NCI-H2196 treated with DMSO at 0.1 percent for 48 hours (cell line): ENCODE data around the gene RNF146.
"Not testable (repeated sequence)": the region's sequence is repeated elsewhere in the genome, so short reads cannot be mapped to it uniquely, and the experiment has no call there.

Source experiments
- DNase-seq: peaks from one replicate; lab custom pipeline; 2025; ENCODE audit not compliant: unreplicated experiment; lab: John Stamatoyannopoulos, UW

The RNF146 gene

DNA sequence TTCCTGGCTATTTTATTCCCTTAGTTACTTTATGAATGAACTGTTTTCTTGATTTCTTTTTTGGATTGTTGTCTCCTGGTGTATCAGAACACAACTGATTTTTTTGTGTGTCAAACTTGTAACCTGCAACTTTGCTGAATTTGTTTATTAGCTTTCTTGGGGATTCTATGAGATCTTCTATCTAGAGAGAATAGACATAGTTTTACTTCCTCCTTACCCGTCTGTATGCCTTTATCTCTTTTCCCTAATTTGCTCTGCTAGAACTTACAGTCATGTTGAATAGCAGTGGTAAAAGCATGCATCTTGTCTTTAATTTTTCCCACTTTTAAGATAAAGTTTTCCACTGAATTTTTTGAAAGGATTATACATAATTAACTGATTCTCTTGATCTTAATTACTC, 13.2 kb downstream of the RNF146 start:
- no peak for DNase-seq

DNA sequence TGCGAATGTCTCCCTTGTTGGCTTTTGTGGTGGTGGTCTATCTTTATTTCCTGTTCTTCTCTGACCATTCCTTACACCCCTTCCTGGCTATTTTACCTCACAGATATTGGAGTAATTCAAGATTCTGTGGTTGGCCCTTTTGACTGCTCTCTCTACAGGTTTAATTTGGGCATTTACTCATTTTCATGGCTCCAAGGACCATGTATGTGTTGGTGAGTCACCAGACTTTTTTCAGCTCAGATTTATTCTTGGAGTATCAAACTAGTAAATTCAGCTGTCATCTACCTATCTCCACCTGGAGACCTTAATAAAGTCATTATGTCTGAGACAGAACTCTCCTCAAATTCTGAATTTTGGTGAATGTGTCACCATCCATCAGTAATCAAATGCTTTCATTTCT, 15.5 kb downstream of the RNF146 start:
- no peak for DNase-seq

DNA sequence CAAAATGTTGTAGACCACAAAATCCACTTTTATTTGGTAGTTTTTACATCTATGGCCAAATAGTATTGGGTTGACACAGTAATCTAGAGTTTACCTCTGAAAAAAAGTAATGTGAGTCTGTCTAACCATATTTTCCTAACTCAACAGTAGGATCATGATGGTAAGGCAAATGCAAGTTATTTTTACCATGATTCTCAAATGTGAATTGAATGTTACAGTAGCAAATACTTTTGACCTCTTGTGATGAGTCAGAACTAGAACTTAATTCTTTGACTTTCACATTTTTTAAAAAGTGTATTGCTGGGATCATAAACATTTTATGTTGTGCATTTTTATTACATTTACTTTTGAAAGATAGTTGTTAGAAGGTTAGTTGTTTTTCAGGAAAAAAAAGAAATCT, 22.0 kb downstream of the RNF146 start:
- DNase-seq = no peak

DNA sequence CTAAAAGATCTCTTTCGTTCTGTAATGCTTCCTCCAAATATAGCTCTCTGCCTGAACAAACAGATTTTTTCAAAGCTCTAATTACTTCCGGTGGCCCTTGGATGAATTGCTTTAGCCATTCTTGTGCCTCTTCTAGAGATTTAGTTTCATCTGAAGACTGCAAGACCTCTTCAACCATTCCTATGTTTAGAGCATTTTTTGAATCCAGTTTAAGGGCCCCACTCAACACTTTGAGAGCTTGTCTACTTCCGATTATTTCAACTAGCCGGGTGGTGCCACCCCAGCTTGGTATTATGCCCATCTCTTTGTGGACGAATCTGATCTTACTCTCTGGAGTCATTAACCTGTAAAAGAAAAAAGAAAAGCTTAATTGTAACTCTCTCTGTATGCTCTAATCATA, 23.3 kb downstream of the RNF146 start:
- no peak for DNase-seq

DNA sequence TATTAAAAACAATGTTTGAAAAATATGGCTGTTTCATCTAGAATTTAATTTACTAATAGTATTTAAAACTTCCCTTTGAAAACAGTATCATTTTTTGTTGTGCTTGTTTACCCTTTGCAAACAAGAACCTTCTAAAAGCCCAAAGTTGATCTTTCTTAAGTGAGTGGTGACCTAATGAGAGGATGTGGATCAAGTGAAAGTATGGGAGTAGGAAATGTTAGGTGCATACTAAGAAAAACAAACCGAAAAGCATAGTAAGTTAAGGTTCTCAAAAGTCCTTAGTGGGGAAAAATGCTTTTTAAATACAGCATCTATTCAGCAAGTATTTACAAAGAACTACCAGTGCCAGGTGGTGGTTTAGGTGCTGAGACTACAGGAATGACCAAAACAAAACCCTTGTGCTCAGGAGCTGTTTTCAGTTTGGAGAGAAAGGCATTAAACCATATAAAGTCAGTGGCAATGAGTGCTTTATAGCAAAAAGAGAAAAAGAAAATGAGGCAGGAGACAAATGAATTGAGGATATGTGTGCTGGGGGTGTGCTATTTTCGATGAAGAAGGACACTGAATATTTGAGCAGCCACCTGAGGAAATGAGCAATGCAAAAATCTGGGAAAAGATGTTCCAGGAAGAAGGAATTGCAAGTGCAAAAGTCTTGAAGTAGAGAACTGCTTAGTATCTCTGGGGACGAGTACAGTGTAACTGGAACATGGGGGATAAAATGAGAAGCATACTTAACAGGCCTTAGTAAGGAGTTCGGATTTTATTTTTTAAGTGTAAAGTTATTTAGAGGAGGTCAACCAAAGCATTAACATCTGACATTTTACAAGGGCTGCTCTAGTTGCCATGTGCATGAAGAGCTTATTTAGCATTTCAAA, 24.0 kb downstream of the RNF146 start:
- DNase-seq = no peak

DNA sequence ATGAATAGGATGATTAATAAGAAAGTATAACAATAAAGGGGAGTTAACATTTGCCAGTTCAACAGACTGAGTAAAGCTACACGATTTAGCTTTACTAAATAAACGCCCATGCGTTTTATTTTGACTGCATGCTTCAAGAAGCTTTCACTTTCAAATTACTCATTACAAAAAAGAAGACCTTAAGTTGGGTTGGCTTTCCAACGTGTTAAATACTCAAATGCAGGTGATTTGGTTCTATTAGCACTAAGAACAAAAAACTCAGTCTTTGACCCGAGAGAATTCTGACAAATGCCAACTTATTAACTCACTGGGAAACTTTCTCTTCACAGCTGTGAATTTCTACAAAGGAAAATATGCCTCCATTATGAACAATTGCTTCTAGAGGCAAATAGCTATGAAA, 24.8 kb downstream of the RNF146 start:
- no peak for DNase-seq

DNA sequence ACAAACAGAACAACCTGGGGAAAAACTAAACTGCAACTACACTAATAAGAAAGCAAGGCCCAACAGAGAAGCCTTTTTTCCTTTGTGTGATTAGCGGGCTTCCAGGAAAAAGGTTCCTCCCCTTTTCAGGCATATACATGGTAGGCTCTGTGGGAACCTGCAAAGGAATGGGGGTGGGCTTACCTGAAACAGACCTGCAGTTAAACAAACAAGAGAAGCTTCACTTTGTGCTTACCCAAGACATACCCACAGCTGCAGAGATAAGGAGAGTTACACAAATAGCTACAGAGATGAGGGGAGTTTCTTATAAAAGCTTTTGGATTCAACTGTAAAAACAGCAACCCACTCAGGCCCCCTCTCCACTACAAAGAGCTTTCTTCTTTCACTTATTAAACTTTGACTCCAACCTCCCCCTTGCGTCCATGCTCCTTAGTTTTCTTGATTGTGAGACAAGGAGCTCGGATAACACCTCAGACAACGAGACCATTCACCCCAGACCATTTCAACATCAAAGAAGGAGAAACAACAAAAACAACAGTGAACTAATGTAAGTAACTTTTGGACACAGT, 30.9 kb downstream of the RNF146 start:
- DNase-seq = no peak

DNA sequence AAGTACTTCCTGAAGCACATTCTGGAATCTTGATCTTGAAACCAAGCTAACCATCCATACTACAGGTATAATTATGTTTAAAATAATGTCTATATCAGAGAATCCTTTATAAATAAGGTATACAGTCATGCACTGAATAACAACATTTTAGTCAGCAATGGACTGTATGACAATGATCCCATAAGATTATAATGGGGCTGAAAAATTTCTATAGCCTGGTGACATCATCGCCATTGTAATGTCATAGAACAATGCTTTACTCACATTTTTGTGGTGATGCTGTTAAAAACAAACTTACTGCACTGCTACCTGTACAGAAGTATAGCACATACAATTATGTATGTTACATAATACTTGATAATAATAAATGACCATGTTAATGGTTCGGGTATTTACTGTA, 31.8 kb downstream of the RNF146 start:
- DNase-seq = no peak

DNA sequence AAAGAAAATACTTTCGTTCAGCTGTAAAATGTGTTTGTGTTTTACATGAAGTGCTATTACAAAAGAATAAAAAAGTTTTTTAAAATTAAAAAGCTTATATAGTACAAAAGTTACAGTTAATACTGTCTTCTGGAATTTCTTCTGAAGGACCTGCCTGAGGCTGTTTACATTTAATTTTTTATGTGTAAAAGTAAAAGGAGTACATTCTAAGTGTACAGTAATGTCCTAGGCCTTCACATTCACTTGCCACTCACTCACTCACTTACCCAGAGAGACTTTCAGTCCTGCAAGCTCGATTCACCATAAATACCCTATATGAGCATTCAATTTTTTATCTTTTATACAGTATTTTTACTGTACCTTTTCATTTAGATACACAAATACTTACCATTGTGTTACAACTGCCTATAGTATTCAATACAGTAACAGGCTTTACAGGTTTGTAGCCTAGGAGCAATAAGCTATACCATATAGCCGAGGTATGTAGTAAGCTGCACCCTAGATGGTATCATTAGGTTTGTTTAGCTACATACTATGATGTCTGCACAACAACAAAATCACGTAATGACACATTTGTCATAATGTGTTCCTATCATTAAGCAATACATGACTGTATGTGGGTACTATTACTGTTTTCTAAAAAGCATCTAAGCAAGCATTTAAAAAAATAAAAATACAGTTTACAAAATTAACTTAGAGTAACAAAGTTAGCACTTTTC, 33.0 kb downstream of the RNF146 start:
- DNase-seq = no peak

DNA sequence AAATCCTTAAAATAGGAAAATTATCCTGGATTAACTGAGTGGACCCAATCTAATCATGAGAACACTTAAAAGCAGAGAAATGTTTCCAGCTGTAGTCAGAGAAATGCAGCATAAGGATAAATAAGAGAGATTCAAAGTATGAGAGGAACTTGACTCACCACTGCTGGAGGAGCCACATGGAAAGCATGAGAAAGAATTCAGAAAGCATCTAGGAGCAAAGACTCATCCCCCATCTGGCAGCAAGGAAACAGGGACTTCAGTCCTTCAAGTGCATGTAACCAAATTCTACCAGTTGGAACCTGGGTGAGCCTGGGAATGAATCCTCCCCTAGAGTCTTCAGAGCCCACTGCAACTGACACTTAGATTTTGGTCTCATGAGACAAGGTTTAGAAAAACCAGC, 33.7 kb downstream of the RNF146 start:
- no peak for DNase-seq

DNA sequence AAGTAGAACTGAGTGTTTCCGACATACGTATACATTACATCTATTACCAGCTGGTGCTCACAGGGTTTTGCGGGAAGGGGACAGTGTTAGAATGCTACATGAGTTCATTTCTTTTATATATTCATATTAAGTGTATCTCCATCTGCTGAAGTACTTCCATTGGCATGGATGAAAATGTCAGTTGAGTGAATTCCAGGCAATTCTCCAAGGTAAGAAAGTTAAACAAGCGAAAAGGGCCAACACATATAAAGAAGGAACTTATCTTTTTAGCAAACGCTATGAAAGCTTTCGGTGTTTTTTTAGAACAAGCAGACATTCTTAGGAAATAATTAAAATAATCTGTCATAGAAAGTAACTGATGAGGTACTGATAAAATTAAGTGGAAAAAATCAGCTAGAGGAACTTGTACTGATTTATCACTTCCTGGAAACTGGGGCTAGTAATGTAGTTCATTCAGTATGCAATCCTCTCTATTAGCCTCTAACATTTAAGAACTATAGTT, 34.6 kb downstream of the RNF146 start:
- no peak for DNase-seq

DNA sequence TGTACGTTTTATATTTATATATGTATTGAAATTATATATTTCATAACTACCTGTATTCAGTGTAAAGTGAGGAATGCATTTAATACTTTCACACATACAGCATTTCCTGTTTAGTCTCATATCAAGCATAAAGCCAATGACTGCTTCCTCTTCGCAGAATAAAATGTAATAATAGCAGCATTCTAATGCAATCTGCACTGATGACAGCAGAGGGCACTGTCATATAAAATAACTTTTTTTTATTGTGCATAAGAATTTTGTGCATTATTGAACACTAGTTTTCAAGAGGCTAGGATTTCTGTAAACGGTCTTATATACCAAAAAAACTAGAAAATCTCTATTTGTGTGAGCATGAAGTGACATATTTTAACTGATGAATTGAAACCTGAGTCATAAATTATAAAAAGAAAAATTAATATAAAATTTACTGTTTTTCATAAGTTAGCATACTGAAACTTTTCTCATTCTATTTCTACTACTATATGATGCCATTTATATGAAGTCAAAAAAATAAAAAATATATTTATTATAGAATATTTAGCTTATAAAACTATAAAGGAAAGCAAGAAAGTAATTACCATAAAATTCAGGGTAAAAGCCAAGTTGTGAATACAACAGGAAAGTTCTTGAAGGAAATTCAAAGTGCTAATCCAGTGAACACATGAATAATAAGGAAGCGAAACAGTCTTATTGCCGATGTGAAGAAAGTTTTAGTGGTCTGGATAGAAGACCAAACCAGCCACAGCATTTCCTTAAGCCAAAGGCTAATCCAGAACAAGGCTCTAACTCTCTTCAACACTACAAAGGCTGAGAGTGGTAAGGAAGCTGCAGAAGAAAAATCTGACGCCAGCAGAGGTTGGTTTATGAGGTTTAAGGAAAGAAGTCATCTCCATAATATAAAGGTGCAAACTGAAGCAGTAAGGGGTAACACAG, 36.3 kb downstream of the RNF146 start:
- peak; percentile 28 for DNase-seq

DNA sequence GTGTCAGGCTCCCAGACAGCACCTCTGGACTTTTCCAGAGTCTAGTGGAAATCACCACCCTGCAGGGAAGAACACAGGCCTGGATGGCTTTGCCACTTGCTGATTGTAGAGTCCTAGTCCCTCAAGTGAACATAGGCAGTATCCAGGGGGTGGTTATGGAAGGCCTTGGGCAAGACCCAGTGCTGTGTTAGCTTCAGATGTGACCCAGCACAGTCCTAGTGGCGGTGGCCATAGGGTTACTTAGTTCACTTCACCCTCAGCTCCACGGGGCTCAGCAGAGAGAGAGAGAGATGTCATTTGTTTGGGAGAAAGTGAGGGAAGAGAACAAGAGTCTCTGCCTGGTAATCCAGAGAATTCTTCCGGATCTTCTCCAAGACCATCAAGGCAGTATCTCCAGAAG, 37.3 kb downstream of the RNF146 start:
- no peak for DNase-seq

DNA sequence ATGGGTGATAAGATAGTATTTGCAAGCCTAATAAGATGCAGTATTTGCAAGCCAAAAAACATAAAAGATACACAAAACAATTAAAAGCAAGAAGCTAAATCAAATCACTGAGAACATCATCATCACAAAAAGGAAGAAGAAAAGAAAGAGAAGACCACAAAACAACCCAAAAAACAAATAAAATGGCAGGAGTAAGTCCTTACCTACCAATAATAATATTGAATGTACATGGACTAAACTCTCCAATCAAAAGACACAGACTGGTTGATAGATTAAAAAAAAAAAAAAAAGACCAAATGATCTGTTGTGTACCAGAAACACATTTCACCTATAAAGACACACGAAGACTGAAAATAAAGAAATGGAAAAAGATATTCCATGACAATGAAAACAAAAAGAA, 39.1 kb downstream of the RNF146 start:
- no peak for DNase-seq

DNA sequence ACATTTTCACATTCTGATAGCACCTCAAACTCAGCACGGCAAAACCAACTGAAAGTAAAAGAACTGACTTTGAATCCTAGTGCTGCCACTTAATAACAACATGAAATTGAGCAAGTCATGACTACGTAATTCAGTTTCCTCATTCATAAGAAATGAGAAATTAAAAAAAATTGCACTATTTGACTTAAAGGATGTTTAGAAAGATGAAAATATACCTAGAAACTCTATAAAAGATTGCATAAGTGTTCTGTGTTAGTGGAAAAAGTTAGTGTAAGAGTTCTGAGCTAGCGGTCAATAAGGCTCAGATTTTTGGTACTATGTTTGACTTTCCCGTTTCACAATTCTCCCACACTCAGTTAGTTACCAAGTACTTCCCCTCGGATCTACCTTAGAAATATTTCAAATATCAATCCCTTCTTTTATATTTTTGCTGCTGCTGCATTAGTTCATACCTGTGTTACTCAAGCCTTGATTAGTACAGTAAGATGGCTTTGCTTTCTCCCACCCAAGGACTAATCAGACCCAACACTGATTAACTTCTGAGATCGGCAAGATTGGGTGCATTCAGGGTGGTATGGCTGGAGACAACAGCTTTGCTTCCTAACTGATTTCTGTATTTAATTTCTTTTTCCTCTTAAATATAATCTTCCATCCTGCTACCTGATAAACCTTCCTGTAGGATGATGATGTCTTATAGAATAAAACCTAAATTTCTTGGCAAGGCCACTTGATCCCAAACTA, 50.9 kb downstream of the RNF146 start:
- no peak for DNase-seq

DNA sequence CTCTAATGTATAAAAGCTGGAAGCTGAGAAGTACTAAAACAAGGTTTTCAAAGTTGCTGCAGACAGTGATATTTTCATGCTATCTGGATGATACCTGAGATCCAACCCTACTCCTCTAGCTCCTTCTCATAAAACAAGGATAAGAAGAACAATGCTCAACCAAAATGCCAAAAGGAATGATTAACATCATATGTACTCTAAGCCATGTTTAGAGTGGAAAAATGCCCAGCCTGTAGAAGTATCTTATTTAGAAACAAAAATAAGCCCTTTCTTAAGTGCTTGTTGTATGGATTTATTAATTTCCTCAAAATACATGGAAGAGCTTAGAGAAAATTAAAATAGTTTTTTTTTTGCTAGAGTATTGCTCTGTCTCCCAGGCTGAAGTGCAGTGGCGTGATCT, 53.0 kb downstream of the RNF146 start:
- DNase-seq = no peak

DNA sequence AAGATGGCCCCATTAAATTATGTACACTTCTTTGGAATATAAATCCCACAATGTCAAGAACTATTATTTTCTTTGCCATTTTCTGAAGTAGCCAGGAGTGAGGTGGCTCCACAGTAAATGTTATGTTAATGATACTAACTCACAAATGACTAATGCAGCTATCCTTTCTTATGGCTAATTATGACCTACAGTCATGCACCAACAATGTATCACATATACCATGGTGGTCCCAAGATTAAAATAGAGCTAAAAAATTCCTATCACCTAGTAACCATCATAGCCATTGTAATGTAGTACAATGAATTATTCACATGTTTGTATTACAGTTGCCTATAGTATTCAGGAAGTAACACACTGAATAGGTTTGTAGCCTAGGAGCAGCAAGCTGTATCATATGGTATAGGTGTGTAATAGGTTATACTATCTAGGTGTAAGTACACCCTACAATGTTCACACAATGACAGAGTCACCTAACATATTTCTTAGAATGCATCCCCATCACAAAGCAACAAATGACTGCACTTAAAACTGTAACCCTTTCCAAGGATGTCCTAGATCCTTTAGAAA, 61.5 kb downstream of the RNF146 start:
- DNase-seq = no peak

DNA sequence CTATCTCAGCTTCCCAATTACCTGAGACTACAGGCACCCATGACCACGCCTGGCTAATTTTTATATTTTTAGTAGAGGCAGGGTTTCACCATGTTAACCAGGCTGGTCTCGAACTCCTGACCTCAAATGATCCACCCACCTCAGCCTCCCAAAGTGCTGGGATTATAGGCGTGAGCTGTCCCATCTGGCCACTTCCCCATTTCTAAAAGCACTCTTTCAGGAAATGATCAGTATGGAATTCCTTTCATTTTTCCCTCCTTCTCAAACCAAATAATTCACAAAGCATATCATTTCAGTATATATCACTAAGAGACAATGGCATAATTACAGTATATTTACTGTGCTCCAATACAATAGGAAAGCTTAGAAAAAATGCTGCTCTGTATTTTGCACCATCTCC, 64.6 kb downstream of the RNF146 start:
- not testable (repeated sequence) for DNase-seq

DNA sequence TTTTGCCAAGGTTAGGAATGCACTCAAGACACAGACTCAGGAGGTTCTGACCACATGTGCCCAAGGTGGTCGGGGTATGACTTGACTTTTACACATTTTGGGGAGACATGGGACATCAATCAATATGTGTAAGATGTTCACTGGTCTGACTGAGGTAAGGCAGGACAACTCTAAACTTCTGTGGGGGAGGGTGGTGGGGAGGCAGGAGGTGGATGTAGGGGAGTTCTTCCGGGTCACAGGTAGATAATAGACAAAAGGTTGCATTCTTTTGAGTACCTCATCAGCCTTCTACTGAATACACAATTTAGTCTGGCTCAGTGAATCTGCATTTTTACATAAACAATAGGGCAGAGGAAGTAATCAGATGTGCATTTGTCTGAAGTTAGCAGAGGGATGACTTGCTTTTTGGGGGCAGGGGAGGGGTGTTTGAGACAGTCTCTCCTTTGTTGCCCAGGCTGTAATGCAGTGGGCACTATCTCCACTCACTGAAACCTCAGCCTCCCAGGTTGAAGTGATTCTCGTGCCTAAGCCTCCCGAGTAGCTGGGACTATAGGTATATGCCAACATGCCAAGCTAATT, 65.8 kb downstream of the RNF146 start:
- no peak for DNase-seq
